ENCODE measurements around the gene DSG2.
"Not testable (repeated sequence)": the region's sequence is repeated elsewhere in the genome, so short reads cannot be mapped to it uniquely, and the experiment has no call there.

The DSG2 gene

DNA sequence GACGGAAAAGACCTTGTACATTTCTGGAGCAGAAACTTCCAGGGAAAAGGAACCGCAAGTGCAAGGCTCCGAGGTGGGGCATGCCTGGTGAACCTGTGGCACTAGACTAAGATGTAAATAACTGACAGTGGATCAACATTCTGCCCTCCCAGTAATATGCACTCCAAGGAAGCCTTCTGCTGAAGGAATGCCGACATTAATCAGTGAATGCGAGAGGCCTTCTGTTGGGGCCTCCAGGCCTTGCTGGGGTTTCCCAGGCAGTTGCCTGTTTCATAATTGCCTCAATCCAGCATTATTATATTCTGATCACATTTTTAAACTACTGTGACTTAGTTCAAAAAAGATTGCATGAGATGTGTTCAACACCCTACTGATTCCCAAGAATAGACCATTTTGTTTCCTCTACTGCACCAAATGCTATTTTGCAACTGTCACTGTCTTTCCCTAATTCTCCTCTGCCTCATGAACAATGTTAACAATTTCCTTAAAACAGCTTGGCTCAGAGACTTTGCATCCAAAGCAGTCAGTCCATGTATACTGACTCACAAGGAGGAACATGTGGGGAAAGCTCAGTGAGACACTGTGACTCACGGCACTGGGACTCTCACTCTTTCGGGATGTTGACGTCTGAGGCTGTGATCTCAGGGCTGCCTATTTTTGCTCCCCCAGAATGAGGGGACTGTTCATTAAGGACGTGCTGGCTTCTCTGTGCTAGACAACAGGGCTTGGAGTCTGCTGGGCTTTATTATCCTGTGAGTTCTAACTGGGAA, 10.5 kb upstream of the DSG2 start:
- 92 to 94% methylated on average over 9 of the region's 9 CpGs for WGBS, 2 experiments
- no peaks in the 10 kb centered on the region for H3K4me1 ChIP-seq (ENCODE audit: control insufficient read depth, insufficient read depth, low read length)

DNA sequence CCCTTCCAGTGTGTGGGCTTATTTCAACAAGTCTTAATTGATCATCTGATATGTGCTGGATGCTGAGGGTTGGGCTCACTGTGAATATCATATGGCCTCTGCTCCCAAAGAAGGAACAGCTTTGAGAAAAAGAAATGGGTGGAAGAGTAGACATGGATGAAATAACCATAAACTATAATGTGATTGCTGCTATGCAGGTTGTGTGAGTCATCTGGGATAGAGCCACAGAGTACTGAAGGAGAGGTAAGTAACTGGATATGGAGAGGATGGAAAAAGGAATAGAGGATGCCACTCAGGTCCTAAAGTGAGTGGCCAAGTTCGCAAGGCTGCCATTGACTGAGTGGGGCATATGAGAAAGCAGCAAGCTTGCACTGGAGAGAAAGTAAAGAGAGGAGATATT, 8.7 kb upstream of the DSG2 start:
- WGBS, 2 experiments, result 87 to 95% methylated on average over 1 of the region's 1 CpG

More for the DNA sequence above, 10.5 kb upstream of the DSG2 start:
- H3K27me3 ChIP-seq (ENCODE audit: control insufficient read depth, insufficient read depth, low read length, poor library complexity, severe bottlenecking), result no peaks in the 10 kb centered on the region
- H3K9me3 ChIP-seq (ENCODE audit: control insufficient read depth, low read length), result no peaks in the 10 kb centered on the region
- no peak overlapping the region for H3K27ac ChIP-seq (ENCODE audit: insufficient read depth, low read depth, low read length, poor library complexity, severe bottlenecking)
- no peak overlapping the region for H3K4me3 ChIP-seq (ENCODE audit: insufficient read depth, low read depth, low read length)
- no peaks in the 10 kb centered on the region for H3K36me3 ChIP-seq (ENCODE audit: control insufficient read depth, insufficient read depth, low read length)

DNA sequence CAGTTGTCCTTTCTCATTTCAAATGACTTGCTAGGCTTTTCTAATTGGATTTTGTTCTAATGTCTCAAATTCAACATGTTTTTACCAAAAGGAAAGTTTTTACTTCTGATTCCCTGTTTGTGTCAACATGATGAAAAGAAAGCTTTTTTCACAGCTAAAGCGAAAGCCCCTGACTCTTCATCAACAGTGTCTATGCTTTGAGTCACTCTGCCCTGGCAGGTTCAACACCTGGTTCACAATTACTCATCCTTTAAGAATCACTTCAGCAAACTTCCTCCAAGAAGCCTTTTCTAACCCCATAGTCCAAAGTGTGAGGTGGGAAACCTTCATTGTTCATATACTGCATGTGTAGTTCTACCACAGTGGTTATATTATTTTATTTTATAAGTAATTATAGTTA, 7.6 kb upstream of the DSG2 start:
- Histone ChIP-seq H3K27me3 (ENCODE audit: control insufficient read depth, insufficient read depth, low read length, poor library complexity, severe bottlenecking) (no peaks in the 10 kb centered on the region), H3K36me3 (ENCODE audit: control insufficient read depth, insufficient read depth, low read length) (no peaks in the 10 kb centered on the region), H3K27ac (ENCODE audit: insufficient read depth, low read depth, low read length, poor library complexity, severe bottlenecking) (no peak overlapping the region), H3K4me3 (ENCODE audit: insufficient read depth, low read depth, low read length) (no peak overlapping the region), H3K9me3 (ENCODE audit: control insufficient read depth, low read length) (no peaks in the 10 kb centered on the region), H3K4me1 (ENCODE audit: control insufficient read depth, insufficient read depth, low read length) (no peaks in the 10 kb centered on the region)
- WGBS, 2 experiments, result 85 to 97% methylated on average over 1 of the region's 1 CpG

More for the DNA sequence above, 8.7 kb upstream of the DSG2 start:
- Histone ChIP-seq H3K27me3 (ENCODE audit: control insufficient read depth, insufficient read depth, low read length, poor library complexity, severe bottlenecking) (no peaks in the 10 kb centered on the region), H3K4me1 (ENCODE audit: control insufficient read depth, insufficient read depth, low read length) (no peaks in the 10 kb centered on the region), H3K36me3 (ENCODE audit: control insufficient read depth, insufficient read depth, low read length) (no peaks in the 10 kb centered on the region), H3K9me3 (ENCODE audit: control insufficient read depth, low read length) (no peaks in the 10 kb centered on the region), H3K4me3 (ENCODE audit: insufficient read depth, low read depth, low read length) (no peak overlapping the region), H3K27ac (ENCODE audit: insufficient read depth, low read depth, low read length, poor library complexity, severe bottlenecking) (no peak overlapping the region)

DNA sequence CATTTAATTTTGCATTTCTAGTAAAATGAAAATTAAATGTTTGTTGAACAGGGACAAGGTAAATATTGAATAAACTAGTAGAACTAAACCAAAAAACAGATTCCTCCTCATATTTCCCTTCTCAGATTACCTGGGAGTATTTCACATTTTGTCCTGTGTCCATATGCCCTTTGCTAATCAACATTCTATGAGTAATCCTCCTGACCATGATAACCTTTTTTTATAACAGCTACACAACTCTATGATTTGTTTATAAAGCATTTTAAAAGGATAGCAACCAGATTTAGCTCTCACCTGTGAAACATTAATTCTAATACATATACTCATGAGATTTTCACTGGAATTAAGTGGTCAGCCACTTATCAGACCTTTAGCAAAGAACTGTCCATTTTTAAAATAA, 7.1 kb upstream of the DSG2 start:
- no peak overlapping the region for H3K27ac ChIP-seq (ENCODE audit: insufficient read depth, low read depth, low read length, poor library complexity, severe bottlenecking)
- H3K9me3 ChIP-seq (ENCODE audit: control insufficient read depth, low read length), result no peaks in the 10 kb centered on the region
- no peak overlapping the region for H3K4me3 ChIP-seq (ENCODE audit: insufficient read depth, low read depth, low read length)
- H3K4me1 ChIP-seq (ENCODE audit: control insufficient read depth, insufficient read depth, low read length), result no peaks in the 10 kb centered on the region
- H3K27me3 ChIP-seq (ENCODE audit: control insufficient read depth, insufficient read depth, low read length, poor library complexity, severe bottlenecking), result peaks cover under 1% of the 10 kb centered on the region
- no peaks in the 10 kb centered on the region for H3K36me3 ChIP-seq (ENCODE audit: control insufficient read depth, insufficient read depth, low read length)

DNA sequence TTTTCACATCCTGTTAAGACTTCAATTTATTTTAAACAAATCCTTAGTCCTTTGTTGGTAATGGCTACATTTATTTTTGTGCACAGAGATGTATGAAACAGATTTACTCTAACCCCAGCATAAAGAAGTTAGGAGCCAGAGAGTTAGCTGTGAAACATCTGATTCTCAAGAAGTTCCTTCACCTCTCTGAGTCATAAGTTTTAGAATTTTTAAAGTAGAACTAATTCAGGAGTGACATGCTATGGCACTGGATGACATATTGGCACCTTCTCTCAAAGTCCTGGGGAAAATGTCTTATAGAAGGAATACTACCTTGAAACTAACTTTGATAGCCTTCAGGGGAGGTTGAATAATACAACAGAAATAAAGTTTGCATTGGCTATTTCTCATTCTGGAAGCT, 6.4 kb upstream of the DSG2 start:
- Histone ChIP-seq H3K9me3 (ENCODE audit: control insufficient read depth, low read length) (no peaks in the 10 kb centered on the region), H3K36me3 (ENCODE audit: control insufficient read depth, insufficient read depth, low read length) (no peaks in the 10 kb centered on the region), H3K27me3 (ENCODE audit: control insufficient read depth, insufficient read depth, low read length, poor library complexity, severe bottlenecking) (peaks cover 7% of the 10 kb centered on the region), H3K4me3 (ENCODE audit: insufficient read depth, low read depth, low read length) (no peak overlapping the region), H3K27ac (ENCODE audit: insufficient read depth, low read depth, low read length, poor library complexity, severe bottlenecking) (no peak overlapping the region), H3K4me1 (ENCODE audit: control insufficient read depth, insufficient read depth, low read length) (no peaks in the 10 kb centered on the region)

DNA sequence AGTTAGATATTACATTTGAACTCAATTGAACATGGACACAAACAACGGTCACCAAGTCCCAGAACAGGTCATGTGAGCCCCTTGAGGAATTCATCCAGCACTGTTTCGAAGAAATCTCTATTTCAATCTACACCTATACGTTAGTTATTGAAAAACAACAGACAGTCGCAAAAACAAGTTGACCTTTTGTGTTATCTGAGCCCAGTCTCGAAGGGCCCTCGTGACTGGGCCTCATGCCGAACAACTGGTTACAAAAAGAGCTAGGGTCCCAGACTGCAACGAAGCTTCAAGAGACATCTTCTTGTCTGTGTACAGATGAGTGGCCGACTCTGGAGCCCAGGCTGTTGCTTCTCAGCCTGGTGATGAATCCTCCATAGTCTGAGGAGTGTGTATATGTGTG, 5.3 kb upstream of the DSG2 start:
- Histone ChIP-seq H3K4me3 (ENCODE audit: insufficient read depth, low read depth, low read length) (no peak overlapping the region), H3K9me3 (ENCODE audit: control insufficient read depth, low read length) (no peaks in the 10 kb centered on the region), H3K4me1 (ENCODE audit: control insufficient read depth, insufficient read depth, low read length) (no peaks in the 10 kb centered on the region), H3K27me3 (ENCODE audit: control insufficient read depth, insufficient read depth, low read length, poor library complexity, severe bottlenecking) (peaks cover 18% of the 10 kb centered on the region), H3K36me3 (ENCODE audit: control insufficient read depth, insufficient read depth, low read length) (no peaks in the 10 kb centered on the region), H3K27ac (ENCODE audit: insufficient read depth, low read depth, low read length, poor library complexity, severe bottlenecking) (no peak overlapping the region)
- WGBS, 2 experiments, result 93 to 94% methylated on average over 9 of the region's 9 CpGs

DNA sequence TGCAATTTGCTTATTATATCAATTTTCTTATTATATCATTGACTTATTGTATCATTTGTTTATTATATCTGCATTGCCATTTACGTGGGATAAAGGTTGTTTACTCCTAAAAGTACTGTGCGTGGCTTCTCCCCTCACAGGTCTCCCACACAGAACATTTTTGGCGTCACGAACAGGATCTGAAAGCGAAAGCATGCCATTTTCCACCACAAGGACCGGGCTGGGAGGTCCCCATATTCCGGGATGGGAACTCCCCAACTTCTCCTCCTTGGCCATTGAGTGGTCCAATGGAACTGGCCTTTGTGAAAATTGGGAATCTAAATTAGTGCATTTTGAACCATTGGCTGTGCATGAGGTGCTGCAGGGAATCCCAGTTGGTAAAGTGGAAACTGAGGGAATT, 4.8 kb upstream of the DSG2 start:
- no peaks in the 10 kb centered on the region for H3K36me3 ChIP-seq (ENCODE audit: control insufficient read depth, insufficient read depth, low read length)
- H3K27me3 ChIP-seq (ENCODE audit: control insufficient read depth, insufficient read depth, low read length, poor library complexity, severe bottlenecking), result peaks cover 23% of the 10 kb centered on the region
- WGBS, 2 experiments, result 94 to 97% methylated on average over 7 of the region's 7 CpGs
- H3K4me1 ChIP-seq (ENCODE audit: control insufficient read depth, insufficient read depth, low read length), result no peaks in the 10 kb centered on the region
- no peak overlapping the region for H3K4me3 ChIP-seq (ENCODE audit: insufficient read depth, low read depth, low read length)
- H3K27ac ChIP-seq (ENCODE audit: insufficient read depth, low read depth, low read length, poor library complexity, severe bottlenecking), result no peak overlapping the region
- no peaks in the 10 kb centered on the region for H3K9me3 ChIP-seq (ENCODE audit: control insufficient read depth, low read length)

DNA sequence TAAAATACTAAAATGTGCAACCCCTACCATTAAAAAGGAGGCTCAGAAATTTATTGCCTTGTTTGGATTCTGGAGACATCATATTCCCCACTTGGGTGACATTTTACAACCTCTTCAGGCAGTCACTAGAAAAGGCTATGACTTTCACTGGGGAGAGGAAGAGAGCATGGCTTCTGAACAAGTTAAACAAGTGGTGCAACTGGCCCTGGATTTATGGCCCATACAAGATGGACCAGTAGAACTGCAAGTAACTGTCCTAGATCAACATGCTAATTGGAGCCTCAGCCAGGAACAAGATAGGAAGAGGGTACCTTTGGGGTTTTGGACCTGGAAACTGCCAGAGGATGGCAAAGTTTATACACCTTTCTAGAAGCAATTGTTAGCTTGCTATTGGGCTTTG, 4.0 kb upstream of the DSG2 start:
- no peaks in the 10 kb centered on the region for H3K4me1 ChIP-seq (ENCODE audit: control insufficient read depth, insufficient read depth, low read length)
- peaks cover 28% of the 10 kb centered on the region for H3K27me3 ChIP-seq (ENCODE audit: control insufficient read depth, insufficient read depth, low read length, poor library complexity, severe bottlenecking)
- no peak overlapping the region for H3K27ac ChIP-seq (ENCODE audit: insufficient read depth, low read depth, low read length, poor library complexity, severe bottlenecking)
- H3K36me3 ChIP-seq (ENCODE audit: control insufficient read depth, insufficient read depth, low read length), result no peaks in the 10 kb centered on the region
- H3K4me3 ChIP-seq (ENCODE audit: insufficient read depth, low read depth, low read length), result no peak overlapping the region
- no peaks in the 10 kb centered on the region for H3K9me3 ChIP-seq (ENCODE audit: control insufficient read depth, low read length)

DNA sequence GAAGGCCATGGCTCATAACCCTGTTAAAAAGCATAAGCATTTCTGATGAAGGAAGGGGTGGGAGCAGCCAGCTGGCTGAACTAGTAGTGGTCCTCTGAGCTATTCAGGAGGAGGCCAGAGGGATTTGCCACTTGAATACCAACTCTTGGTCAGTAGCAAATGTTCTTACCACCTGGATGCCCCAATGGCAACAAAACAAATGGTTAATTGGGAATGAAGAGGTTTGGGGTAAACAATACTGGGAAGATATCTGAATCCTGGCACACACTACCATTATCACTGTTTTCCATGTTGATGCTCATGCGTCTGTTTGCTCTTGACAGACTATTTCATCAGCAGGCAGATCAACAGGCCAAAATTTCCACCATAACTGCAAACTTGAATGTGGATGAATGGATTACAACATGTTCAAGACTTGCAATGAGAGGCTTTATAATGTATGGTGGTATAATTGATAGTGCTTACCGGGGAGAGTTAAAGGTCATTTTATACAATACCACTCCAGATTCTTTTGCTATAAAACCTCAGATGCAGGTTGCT, 3.2 kb upstream of the DSG2 start:
- 86 to 100% methylated on average over 2 of the region's 2 CpGs for WGBS, 2 experiments
- H3K27ac ChIP-seq (ENCODE audit: insufficient read depth, low read depth, low read length, poor library complexity, severe bottlenecking); H3K4me3 ChIP-seq (ENCODE audit: insufficient read depth, low read depth, low read length); H3K9me3 ChIP-seq (ENCODE audit: control insufficient read depth, low read length); H3K36me3 ChIP-seq (ENCODE audit: control insufficient read depth, insufficient read depth, low read length); H3K4me1 ChIP-seq (ENCODE audit: control insufficient read depth, insufficient read depth, low read length): not testable (repeated sequence)
- H3K27me3 ChIP-seq (ENCODE audit: control insufficient read depth, insufficient read depth, low read length, poor library complexity, severe bottlenecking), result peaks cover 28% of the 10 kb centered on the region

DNA sequence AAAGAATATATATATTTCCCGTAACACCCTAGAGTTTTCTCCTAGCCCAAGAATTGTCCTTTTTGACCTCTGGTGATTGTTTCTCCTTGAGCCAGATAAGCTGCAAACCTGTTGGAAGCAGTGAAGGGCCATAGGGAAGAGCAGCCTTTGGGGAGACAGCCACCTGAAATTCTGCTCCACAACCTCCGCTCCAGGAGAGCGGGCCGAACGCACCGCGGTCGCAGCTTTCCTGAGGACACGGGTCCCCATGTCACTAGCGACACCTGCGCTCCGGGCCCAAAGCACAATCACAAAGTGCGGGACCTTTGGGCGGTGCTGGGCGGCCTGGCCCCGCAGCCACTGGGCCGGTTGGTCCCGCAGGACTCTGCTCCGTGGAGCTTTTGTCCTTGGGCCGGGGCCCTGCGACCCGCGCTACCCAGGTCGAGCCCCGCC, 557 bp upstream of the DSG2 start:
- H3K36me3 ChIP-seq (ENCODE audit: control insufficient read depth, insufficient read depth, low read length), result no peaks in the 10 kb centered on the region
- H3K9me3 ChIP-seq (ENCODE audit: control insufficient read depth, low read length), result no peaks in the 10 kb centered on the region
- peaks cover 8% of the 10 kb centered on the region for H3K4me1 ChIP-seq (ENCODE audit: control insufficient read depth, insufficient read depth, low read length)
- WGBS, 2 experiments, result 3 to 7% methylated on average over 24 to 25 of the region's 25 CpGs
- H3K4me3 ChIP-seq (ENCODE audit: insufficient read depth, low read depth, low read length), result peak overlapping the region; percentile 95
- H3K27ac ChIP-seq (ENCODE audit: insufficient read depth, low read depth, low read length, poor library complexity, severe bottlenecking), result no peak overlapping the region
- peaks cover 28% of the 10 kb centered on the region for H3K27me3 ChIP-seq (ENCODE audit: control insufficient read depth, insufficient read depth, low read length, poor library complexity, severe bottlenecking)
